Stimulated activated CD4-positive, alpha-beta T cell treated with anti-CD3 and anti-CD28 coated beads, Interleukin-1b, Interleukin-23, amount 100 ng/mL, for 4 hours (primary cell): ENCODE results near the gene ZNF397.
"Not testable (repeated sequence)": the region's sequence is repeated elsewhere in the genome, so short reads cannot be mapped to it uniquely, and the experiment has no call there.

ENCODE experiments used
- DNase-seq, 2 donors: peaks; one replicate each; pipeline ENCODE4 v3.0.0-alpha.2; 2020; ENCODE audit warnings: low read depth in 2 of 2

ZNF397 gene

GRCh38 chr18:35240664-35241447 lies at the start of gene ZNF397:
TSS of gene ZNF397 (plus strand) at chr18:35241034. CDS start at chr18:35242471, 1,437 bp downstream.
- DNase-seq: peak; percentile 93 to 95

DNA sequence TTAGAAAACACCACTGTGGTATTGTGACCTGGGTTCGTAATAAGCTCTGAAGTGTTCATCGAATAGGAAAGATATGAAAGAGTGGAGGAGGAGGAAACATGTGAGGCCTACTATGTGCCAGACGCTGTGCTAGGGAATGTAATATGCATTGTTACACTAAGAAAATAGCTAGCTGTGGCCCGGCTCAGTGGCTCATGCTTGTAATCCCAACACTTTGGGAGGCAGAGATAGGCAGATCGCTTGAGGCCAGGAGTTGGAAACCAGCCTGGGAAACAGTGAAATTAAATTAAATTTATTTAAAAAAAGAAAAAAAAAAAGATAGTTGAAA lies 49.2 kb upstream of the ZNF397 start:
- DNase-seq: no peak

DNA sequence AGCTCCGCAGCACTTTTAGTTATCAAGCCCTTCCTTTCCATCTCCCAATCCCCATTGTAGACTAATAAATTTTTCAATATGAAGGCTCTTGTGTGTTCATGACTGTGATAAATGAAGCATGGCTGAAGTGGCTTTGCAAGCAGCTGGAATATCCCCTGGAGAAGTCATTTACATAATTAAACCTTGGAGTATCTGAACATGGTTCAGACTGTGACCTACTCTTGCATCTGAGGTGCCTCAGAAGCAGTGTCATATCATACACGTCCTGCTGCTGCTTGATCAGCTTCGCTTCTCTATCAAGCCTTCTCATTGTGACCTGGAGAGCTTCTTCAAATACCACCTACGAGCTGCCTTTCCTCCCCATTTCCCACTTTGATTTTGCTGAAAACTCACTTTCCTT lies 48.4 kb upstream of the ZNF397 start:
- DNase-seq: no peak

DNA sequence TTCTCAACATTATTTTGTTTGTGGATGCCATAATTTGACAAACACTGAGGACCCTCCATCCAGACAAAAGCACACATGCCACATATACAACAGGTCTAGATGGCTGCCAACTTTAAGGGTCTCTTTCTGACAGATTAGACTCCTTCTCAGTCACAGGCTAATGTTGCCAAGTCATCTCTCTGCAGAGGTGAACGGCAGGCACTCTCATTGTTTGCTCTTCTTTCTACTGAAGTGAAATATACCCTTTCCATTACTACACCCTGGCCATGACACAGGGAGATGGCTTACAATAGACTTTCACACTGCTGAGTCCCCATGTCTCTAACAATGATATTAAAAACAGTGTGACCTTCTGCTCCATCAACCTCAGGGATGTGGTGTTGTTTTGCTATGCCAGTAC lies 47.5 kb upstream of the ZNF397 start:
- no peak for DNase-seq

GRCh38 chr18:35197296-35197695 lies 43.5 kb upstream of the ZNF397 start:
- no peak for DNase-seq

DNA sequence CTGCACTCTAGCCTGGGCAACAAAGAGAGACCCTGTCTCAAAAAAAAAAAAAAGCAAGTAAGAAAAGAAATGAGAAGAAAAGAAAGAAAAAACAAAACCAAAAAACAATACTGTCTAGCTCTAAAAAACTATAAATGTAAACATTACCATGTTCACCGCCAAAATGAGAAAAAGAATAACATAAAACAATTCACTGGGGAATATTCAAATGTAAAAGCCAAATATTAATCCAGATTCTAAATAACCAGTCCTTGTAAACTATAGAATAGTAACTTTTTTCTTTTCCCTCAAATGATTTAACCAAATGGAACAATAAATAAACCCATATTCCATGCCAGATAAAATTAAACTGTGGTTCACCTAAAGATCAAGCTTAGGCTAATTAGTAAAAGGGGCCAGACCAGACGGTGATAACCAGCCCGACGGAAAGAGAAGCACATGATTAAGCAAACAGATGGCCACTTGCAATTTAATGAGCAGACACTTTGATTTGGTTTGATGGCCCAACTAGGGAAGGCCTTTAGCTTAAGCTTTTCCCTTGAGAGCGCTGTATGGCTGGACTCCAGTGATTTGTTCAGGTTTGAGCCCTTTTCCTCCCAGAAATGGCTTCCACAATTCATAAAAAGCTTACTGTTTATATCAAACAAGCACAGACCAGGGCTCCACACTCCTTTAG lies 39.4 kb upstream of the ZNF397 start:
- no peak for DNase-seq

GRCh38 chr18:35203067-35203466 lies 37.8 kb upstream of the ZNF397 start:
- DNase-seq: no peak

- DNase-seq: no peak
Measured at GRCh38 chr18:35205199-35205712, 35.6 kb upstream of the ZNF397 start.

- DNase-seq: not testable (repeated sequence)
Measured at GRCh38 chr18:35205746-35206458, 34.9 kb upstream of the ZNF397 start.

GRCh38 chr18:35215026-35215425 lies 25.8 kb upstream of the ZNF397 start:
- no peak for DNase-seq

DNA sequence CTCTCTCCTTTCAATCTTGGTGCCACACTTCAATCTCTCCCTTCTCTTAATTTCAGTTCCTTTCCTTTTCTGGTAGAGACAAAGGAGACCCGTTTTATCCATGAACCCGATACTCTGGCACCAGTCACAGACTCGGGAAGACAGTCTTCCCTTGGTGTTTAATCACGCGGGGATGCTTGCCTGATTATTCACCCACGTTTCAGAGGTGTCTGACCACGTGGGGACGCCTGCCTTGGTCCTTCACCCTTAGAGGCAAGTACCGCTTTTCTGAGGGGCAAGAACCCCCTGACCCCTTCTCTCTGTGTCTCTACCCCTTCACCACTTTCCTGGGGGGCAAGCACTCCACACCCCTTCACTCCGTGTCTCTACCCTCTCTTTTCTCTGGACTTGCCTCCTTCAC lies 24.2 kb upstream of the ZNF397 start:
- DNase-seq: not testable (repeated sequence)

DNA sequence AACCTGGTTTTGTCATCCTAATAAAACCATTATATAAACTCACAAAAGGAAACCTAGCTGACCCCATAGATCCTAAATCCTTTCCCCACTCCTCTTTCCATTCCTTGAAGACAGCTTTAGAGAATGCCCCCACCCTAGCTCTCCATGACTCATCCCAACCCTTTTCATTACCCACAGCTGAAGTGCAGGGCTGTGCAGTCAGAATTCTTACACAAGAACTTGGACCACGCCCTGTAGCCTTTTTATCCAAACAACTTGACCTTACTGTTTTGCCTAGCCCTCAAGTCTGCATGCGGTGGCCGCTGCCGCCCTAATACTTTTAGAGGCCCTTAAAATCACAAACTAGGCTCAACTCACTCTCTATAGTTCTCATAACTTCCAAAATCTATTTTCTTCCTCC lies 21.5 kb upstream of the ZNF397 start:
- not testable (repeated sequence) for DNase-seq

DNA sequence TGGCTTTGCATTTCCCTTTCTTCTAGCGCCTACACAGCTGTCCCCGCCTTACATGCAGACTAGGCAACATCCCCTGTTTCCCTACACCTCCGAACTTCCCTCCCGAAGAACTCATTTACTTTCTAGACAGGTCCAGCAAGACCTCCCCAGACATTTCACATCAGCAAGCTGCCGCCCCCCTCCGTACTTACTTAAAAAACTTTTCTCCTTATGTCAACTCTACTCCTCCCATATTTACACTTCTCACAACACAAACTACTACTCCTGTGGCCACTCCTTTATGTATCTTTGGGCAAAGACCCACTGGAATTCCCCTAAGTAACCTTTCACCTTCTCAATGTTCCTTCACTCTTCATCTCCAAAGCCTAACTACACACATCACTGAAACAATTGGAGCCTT lies 20.4 kb upstream of the ZNF397 start:
- no peak for DNase-seq

- no peak for DNase-seq
Measured at GRCh38 chr18:35223797-35224196, 17.0 kb upstream of the ZNF397 start.

DNA sequence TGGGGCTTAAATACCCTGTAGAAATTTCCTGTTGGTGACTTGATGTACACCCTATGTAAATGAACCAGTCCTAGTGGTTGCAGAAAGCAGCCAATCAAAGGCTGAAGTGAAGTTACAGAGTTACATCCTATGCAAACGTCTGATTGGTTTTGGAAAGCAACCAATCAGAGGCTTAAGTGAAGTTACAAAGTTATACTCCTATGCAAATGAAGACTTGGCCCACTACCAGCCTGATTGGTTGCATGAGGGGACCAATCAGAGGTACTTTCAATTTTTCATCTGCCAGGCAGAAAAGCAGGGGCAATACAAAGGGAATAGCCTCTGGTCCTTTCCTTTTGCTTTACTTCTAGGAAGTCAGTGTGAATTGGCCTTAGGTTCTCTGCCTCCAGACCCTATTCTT lies 13.6 kb upstream of the ZNF397 start:
- no peak for DNase-seq

- peak; percentile 61 to 69 for DNase-seq
Measured at GRCh38 chr18:35231052-35231451, 9.8 kb upstream of the ZNF397 start.

DNA sequence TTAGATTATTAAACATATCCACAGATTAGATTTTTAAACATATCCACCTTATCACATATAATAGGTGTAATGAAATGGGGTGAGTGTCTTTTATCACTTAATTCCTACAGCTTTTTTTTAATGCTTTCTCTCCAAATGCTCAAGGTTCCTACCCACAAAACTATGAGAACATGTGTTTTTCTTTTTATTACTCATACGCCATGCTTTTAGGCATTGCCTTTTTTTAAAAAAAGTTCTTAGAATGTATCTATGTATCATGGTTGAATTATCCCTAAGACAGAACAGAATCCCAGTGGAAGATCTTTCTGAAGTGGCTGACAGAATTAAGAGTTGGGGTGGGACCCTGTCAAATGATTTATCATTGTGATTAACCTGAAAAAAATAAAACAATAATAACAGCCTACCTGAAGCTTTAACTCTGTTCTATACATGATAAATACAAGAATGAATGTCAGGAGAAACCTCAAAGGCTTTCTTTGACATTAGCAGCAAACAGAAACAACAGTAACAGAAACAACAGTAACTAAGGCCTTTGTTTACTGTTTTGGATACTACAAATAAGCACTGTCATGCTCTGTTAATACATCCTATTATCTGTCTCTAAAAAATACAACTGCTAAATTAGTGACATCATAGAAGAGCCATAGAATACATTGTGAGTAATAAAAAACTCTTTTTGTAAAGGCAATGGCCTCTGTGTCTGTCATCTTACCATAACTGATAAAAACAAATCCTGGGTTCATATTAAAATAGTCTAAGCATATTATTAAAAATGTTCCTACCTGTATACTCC lies 4.1 kb upstream of the ZNF397 start:
- no peak for DNase-seq

- DNase-seq: no peak
Measured at GRCh38 chr18:35239314-35239713, 1.5 kb upstream of the ZNF397 start.

GRCh38 chr18:35241448-35241804 lies 592 bp downstream of the ZNF397 start:
- no peak for DNase-seq

DNA sequence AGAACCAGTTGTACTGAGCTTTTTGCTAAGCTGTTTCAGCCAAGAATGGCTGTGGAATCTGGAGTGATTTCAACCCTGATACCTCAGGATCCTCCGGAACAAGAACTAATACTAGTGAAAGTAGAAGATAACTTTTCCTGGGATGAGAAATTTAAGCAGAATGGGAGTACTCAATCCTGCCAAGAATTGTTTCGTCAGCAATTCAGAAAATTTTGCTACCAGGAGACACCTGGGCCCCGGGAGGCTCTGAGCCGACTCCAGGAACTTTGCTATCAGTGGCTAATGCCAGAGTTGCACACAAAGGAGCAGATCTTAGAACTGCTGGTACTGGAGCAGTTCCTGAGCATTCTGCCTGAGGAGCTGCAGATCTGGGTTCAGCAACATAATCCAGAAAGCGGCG lies 1.6 kb downstream of the ZNF397 start:
- DNase-seq: no peak

DNA sequence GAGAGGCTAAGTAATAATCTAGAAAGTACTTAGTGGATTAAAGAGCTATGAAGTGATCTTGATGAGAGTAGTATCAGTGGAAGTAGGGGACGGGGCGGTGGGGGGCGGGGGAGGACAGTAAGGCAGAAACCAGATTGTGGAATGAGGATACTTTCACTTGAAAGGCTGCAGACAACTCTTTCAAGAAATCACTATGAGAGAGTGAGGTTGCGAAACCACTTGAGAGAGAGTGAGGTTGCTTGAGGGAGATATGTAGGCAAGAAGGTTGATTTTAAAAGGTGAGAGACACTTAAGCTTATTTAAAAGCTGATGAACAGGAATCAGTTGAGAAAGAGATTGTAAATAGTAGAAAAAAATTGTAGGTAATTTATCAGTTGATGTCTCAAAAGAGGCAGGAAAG lies 3.8 kb downstream of the ZNF397 start:
- no peak for DNase-seq
